Spleen (tissue), 11 donors: ENCODE measurements around the gene OBP2A. TPM values are rescaled to one million over a fixed set of nuclear protein-coding genes. Genes with fewer than 3 reads are reported as not detected.

Source experiments
- DNase-seq: peaks from one replicate; pipeline ENCODE4 v3.0.0-alpha.2; 2020
- H3K27ac ChIP-seq, 8 donors: fragments of 200-600 bp; sonication (generic) in 7 of 8; 1 replicate in 4 of 8; 2 replicates in 4 of 8; pipeline versions ENCODE4 v1.5.0 to v1.8.0; 2016 to 2021; ENCODE audit warnings: inconsistent platforms in 4 of 8, mild to moderate bottlenecking in 4 of 8, moderate library complexity in 1 of 8
- H3K27me3 ChIP-seq, 7 donors: fragments of 200-600 bp; sonication (generic) in 6 of 7; replicated peaks in 1 of 7; 1 replicate in 4 of 7; 2 replicates in 3 of 7; pipeline versions ENCODE4 v1.5.0 to v1.8.0; 2016 to 2021; ENCODE audit warnings: inconsistent platforms in 3 of 7, mild to moderate bottlenecking in 1 of 7
- H3K36me3 ChIP-seq, 6 donors: fragments of 200-600 bp; sonication (generic) in 5 of 6; 1 replicate in 4 of 6; 2 replicates in 2 of 6; pipeline versions ENCODE4 v1.5.0 to v1.8.0; 2016 to 2021; ENCODE audit warnings: inconsistent platforms in 2 of 6
- H3K4me1 ChIP-seq, 6 donors: fragments of 200-600 bp; sonication (generic) in 5 of 6; 1 replicate in 3 of 6; 2 replicates in 3 of 6; pipeline versions ENCODE4 v1.5.0 to v1.8.0; 2016 to 2021; ENCODE audit warnings: inconsistent platforms in 3 of 6
- H3K4me3 ChIP-seq, 8 donors: fragments of 200-600 bp; sonication (generic) in 7 of 8; 1 replicate in 4 of 8; 2 replicates in 4 of 8; pipeline versions ENCODE4 v1.5.0 to v1.8.0; 2016 to 2021; ENCODE audit warnings: inconsistent platforms in 4 of 8, mild to moderate bottlenecking in 4 of 8, moderate library complexity in 2 of 8
- H3K9me3 ChIP-seq, 8 donors: fragments of 200-600 bp; sonication (generic) in 7 of 8; 1 replicate in 4 of 8; 2 replicates in 4 of 8; pipeline versions ENCODE4 v1.5.0 to v1.8.0; 2016 to 2021; ENCODE audit warnings: inconsistent platforms in 4 of 8
- CTCF ChIP-seq, 11 experiments: fragments of 200-600 bp in 7 of 11; fragments of 450-650 bp in 4 of 11; sonication (generic) in 4 of 11; IDR thresholded peaks in 8 of 11; conservative IDR thresholded peaks in 3 of 11; 1 replicate in 7 of 11; 2 replicates in 4 of 11; pipeline versions ENCODE4 v1.4.0 to v1.8.0; 2016 to 2021; ENCODE audit warnings: antibody characterized with exemption in 11 of 11, inconsistent platforms in 4 of 11, mild to moderate bottlenecking in 1 of 11
- POLR2A ChIP-seq, 3 donors: fragments of 450-650 bp; IDR thresholded peaks; one replicate each; pipeline ENCODE4 v1.5.1; 2017; ENCODE audit warnings: antibody characterized with exemption in 3 of 3, mild to moderate bottlenecking in 1 of 3
- POLR2AphosphoS5 ChIP-seq, 3 donors: sonication (generic); formaldehyde crosslinking; IDR thresholded peaks; one replicate each; pipeline ENCODE4 v1.5.1; 2017; ENCODE audit warnings: antibody characterized with exemption in 3 of 3
- WGBS, 5 donors: extraction: QIAGEN DNeasy Blood & Tissue Kit in 3 of 5; methylation state at CpG; one replicate each; pipeline versions ENCODE4 v1.1.5 to v1.1.7; 2013 to 2018; 5-methylcytosine and 5-hydroxymethylcytosine counted together
- intact Hi-C: fragments of 100-400 bp; cut with DNase I; formaldehyde crosslinking; loops from one replicate; pipeline ENCODE4 v1.15.0; 2023; ENCODE audit warnings: low total_unique reads
- polyA plus RNA-seq, 3 donors: library from polyadenylated mRNA; stranded (reverse); fragments of 200-250 nt; gene quantifications; one replicate each; pipeline ENCODE4 v1.2.1, GENCODE V29; 2013
- total RNA-seq, 7 donors: library from RNA; depleted of rRNA in 3 of 7; stranded (reverse); fragments of >200 nt in 3 of 7; fragmentation: NEBNext Ultra II Directional in 4 of 7; extraction: Animal tissue kit (Norgen Biotek cat#: 25700) in 4 of 7; gene quantifications; one replicate each; pipeline versions ENCODE4 v1.1.0 to v1.2.1, GENCODE V29; 2016 to 2021
- donor health status: healthy with polysubstance abuse.
- donor health status: DM: no; HTN: no; CAD: no; lungs with moderate emphysema.
- donor health status: DM: no; HTN: no; CAD: no.
- donor health status: Bipolar disorder and iron deficiency.
- donor health status: healthy.
- donor health status: DM: no; HTN: no; CAD: no.
- donor health status: DM: yes; HTN: yes; CAD: no.

Gene OBP2A
- total and polyA plus RNA-seq, 10 donors: 0.40 TPM; not detected in 9

- Histone ChIP-seq H3K27ac (no peak overlapping the region), H3K9me3 (no peaks in the 10 kb centered on the region), H3K4me3 (no peak overlapping the region), H3K4me1 (peaks cover 0 to 6% (median 0%) of the 10 kb centered on the region in 6 donors), H3K36me3 (no peaks in the 10 kb centered on the region), H3K27me3 (peaks cover 0 to 69% (median 4%) of the 10 kb centered on the region in 7 donors)
- 71 to 96% (median 93%) methylated on average over 1 to 9 of the region's 9 CpGs for WGBS, 5 donors
- DNase-seq: peak; percentile 39
- TF ChIP-seq POLR2AphosphoS5 (IDR thresholded peaks at IDR 0.05) (no peak), POLR2A (IDR thresholded peaks at IDR 0.05) (no peak), CTCF (IDR thresholded peaks at IDR 0.05 in 8 of 11, conservative IDR thresholded peaks at IDR 0.05 in 3 of 11) (no peak)
- intact Hi-C loops: no loop called here
Observed at GRCh38 chr9:135588371-135588770, 42.4 kb downstream of the OBP2A start.

GRCh38 chr9:135588886-135589595, 43.1 kb downstream of the OBP2A start:
- H3K4me1 ChIP-seq: peaks cover 0 to 6% (median 0%) of the 10 kb centered on the region in 6 donors
- H3K36me3 ChIP-seq: no peaks in the 10 kb centered on the region
- peaks cover 0 to 66% (median 4%) of the 10 kb centered on the region in 7 donors for H3K27me3 ChIP-seq
- intact Hi-C loops: no loop called here
- no peaks in the 10 kb centered on the region for H3K9me3 ChIP-seq
- no peak for TF ChIP-seq CTCF (IDR thresholded peaks at IDR 0.05 in 8 of 11, conservative IDR thresholded peaks at IDR 0.05 in 3 of 11)
- no peak for TF ChIP-seq POLR2A (IDR thresholded peaks at IDR 0.05)
- no peak for TF ChIP-seq POLR2AphosphoS5 (IDR thresholded peaks at IDR 0.05)
- 80 to 92% (median 86%) methylated on average over 9 to 20 of the region's 20 CpGs for WGBS, 5 donors
- H3K27ac ChIP-seq: no peak overlapping the region
- H3K4me3 ChIP-seq: no peak overlapping the region
- DNase-seq: peak; percentile 59

- no peak overlapping the region for H3K4me3 ChIP-seq
- H3K27ac ChIP-seq: no peak overlapping the region
- TF ChIP-seq POLR2A (IDR thresholded peaks at IDR 0.05) (no peak), POLR2AphosphoS5 (IDR thresholded peaks at IDR 0.05) (no peak), CTCF (IDR thresholded peaks at IDR 0.05 in 8 of 11, conservative IDR thresholded peaks at IDR 0.05 in 3 of 11) (no peak)
- H3K36me3 ChIP-seq: no peaks in the 10 kb centered on the region
- H3K4me1 ChIP-seq: peaks cover 0 to 1% (median 0%) of the 10 kb centered on the region in 6 donors
- peaks cover 0 to 65% (median 4%) of the 10 kb centered on the region in 7 donors for H3K27me3 ChIP-seq
- 71 to 79% (median 77%) methylated on average over 15 of the region's 15 CpGs for WGBS, 5 donors
- peaks cover 0 to 4% (median 0%) of the 10 kb centered on the region in 8 donors for H3K9me3 ChIP-seq
- peak; percentile 50 for DNase-seq
- intact Hi-C loops: no loop called here
Observed at GRCh38 chr9:135589596-135590485, 43.9 kb downstream of the OBP2A start.
